Measurements from ENCODE around the gene AS3MT.

Gene AS3MT

DNA sequence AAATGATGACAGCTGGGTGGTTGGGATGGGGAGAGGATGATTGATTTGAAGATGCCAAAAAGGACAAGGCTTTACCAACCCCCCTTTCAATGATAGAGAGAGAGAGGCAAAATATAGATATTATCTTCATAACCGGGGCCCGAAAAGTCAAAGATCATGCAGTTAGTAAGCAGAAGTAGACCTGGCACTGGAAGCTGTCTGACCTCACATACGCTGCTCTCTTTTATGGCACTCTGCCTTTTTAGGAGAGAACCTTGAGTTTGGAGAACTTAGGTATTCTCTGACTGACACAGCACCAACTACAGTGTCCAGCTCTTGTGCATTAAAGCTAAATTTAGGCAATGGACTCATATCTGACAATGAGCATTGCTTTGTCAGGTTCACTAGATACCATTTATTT is 79.5 kb downstream of the AS3MT start:
- TF ChIP-seq, protein P1, sequence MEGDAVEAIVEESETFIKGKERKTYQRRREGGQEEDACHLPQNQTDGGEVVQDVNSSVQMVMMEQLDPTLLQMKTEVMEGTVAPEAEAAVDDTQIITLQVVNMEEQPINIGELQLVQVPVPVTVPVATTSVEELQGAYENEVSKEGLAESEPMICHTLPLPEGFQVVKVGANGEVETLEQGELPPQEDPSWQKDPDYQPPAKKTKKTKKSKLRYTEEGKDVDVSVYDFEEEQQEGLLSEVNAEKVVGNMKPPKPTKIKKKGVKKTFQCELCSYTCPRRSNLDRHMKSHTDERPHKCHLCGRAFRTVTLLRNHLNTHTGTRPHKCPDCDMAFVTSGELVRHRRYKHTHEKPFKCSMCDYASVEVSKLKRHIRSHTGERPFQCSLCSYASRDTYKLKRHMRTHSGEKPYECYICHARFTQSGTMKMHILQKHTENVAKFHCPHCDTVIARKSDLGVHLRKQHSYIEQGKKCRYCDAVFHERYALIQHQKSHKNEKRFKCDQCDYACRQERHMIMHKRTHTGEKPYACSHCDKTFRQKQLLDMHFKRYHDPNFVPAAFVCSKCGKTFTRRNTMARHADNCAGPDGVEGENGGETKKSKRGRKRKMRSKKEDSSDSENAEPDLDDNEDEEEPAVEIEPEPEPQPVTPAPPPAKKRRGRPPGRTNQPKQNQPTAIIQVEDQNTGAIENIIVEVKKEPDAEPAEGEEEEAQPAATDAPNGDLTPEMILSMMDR (IDR thresholded peaks at IDR 0.05; ENCODE audit: low read depth, low read length): no peak
- H3K36me3 ChIP-seq: no peaks in the 10 kb centered on the region
- no peak overlapping the region for H3K4me3 ChIP-seq (ENCODE audit: low read depth, low read length)
- no peak overlapping the region for H3K27ac ChIP-seq
- H3K9me3 ChIP-seq (ENCODE audit: severe bottlenecking): no peaks in the 10 kb centered on the region
- no peaks in the 10 kb centered on the region for H3K27me3 ChIP-seq (ENCODE audit: insufficient read depth, low read depth, severe bottlenecking)
- DNase-seq: no peak

DNA sequence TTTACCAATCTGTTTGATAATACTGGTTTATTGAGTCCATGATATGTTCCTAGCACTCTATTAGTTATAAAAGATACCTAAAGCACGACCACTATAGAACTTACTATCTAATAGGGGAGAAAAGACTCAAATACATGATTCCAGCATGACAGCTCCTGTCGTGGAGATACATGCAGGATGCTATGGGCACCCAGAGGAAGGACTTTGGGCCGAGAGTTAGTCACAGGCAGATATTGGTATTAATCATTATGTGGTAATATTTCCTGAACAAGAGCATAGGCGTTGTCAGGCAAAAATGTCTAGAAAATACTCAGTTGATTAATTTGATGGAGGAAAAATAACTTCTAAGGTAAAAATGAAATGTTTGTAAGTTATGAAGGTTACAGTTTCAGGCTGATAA is 80.6 kb downstream of the AS3MT start:
- Histone ChIP-seq H3K36me3 (no peaks in the 10 kb centered on the region), H3K4me3 (ENCODE audit: low read depth, low read length) (no peak overlapping the region), H3K27me3 (ENCODE audit: insufficient read depth, low read depth, severe bottlenecking) (no peaks in the 10 kb centered on the region), H3K27ac (no peak overlapping the region), H3K9me3 (ENCODE audit: severe bottlenecking) (no peaks in the 10 kb centered on the region)
- TF ChIP-seq, protein P1 (IDR thresholded peaks at IDR 0.05; ENCODE audit: low read depth, low read length): no peak
- DNase-seq: no peak

DNA sequence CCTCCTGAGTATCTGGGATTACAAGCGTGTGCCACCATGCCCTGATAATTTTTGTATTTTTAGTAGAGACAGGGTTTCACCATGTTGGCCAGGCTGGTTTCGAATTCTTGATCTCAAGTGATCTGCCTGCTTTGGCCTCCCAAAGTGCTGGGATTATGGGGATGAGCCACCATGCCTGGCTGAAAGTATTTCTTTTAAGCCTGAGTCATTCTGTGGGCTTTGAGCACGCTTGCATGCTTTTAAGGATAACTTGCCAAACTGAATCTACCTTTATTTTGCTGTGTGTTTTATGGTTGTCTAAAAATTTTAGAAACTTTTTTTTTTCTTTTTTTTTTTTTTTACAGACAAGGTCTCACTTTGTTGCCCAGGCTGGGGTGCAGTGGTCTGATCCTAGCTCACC is 82.0 kb downstream of the AS3MT start:
- no peak overlapping the region for H3K4me3 ChIP-seq (ENCODE audit: low read depth, low read length)
- TF ChIP-seq, protein P1 (IDR thresholded peaks at IDR 0.05; ENCODE audit: low read depth, low read length): no peak
- no peaks in the 10 kb centered on the region for H3K36me3 ChIP-seq
- DNase-seq: no peak
- no peaks in the 10 kb centered on the region for H3K27me3 ChIP-seq (ENCODE audit: insufficient read depth, low read depth, severe bottlenecking)
- no peak overlapping the region for H3K27ac ChIP-seq
- H3K9me3 ChIP-seq (ENCODE audit: severe bottlenecking): no peaks in the 10 kb centered on the region
